Spleen (tissue), 11 donors: ENCODE results near the gene HECW1. TPM values are rescaled to one million over a fixed set of nuclear protein-coding genes. Genes with fewer than 3 reads are reported as not detected.

Source experiments
- DNase-seq: peaks from one replicate; pipeline ENCODE4 v3.0.0-alpha.2; 2020
- H3K27ac ChIP-seq, 8 donors: fragments of 200-600 bp; sonication (generic) in 7 of 8; 1 replicate in 4 of 8; 2 replicates in 4 of 8; pipeline versions ENCODE4 v1.5.0 to v1.8.0; 2016 to 2021; ENCODE audit warnings: inconsistent platforms in 4 of 8, mild to moderate bottlenecking in 4 of 8, moderate library complexity in 1 of 8
- H3K27me3 ChIP-seq, 7 donors: fragments of 200-600 bp; sonication (generic) in 6 of 7; replicated peaks in 1 of 7; 1 replicate in 4 of 7; 2 replicates in 3 of 7; pipeline versions ENCODE4 v1.5.0 to v1.8.0; 2016 to 2021; ENCODE audit warnings: inconsistent platforms in 3 of 7, mild to moderate bottlenecking in 1 of 7
- H3K36me3 ChIP-seq, 6 donors: fragments of 200-600 bp; sonication (generic) in 5 of 6; 1 replicate in 4 of 6; 2 replicates in 2 of 6; pipeline versions ENCODE4 v1.5.0 to v1.8.0; 2016 to 2021; ENCODE audit warnings: inconsistent platforms in 2 of 6
- H3K4me1 ChIP-seq, 6 donors: fragments of 200-600 bp; sonication (generic) in 5 of 6; 1 replicate in 3 of 6; 2 replicates in 3 of 6; pipeline versions ENCODE4 v1.5.0 to v1.8.0; 2016 to 2021; ENCODE audit warnings: inconsistent platforms in 3 of 6
- H3K4me3 ChIP-seq, 8 donors: fragments of 200-600 bp; sonication (generic) in 7 of 8; 1 replicate in 4 of 8; 2 replicates in 4 of 8; pipeline versions ENCODE4 v1.5.0 to v1.8.0; 2016 to 2021; ENCODE audit warnings: inconsistent platforms in 4 of 8, mild to moderate bottlenecking in 4 of 8, moderate library complexity in 2 of 8
- H3K9me3 ChIP-seq, 8 donors: fragments of 200-600 bp; sonication (generic) in 7 of 8; 1 replicate in 4 of 8; 2 replicates in 4 of 8; pipeline versions ENCODE4 v1.5.0 to v1.8.0; 2016 to 2021; ENCODE audit warnings: inconsistent platforms in 4 of 8
- CTCF ChIP-seq, 11 experiments: fragments of 200-600 bp in 7 of 11; fragments of 450-650 bp in 4 of 11; sonication (generic) in 4 of 11; IDR thresholded peaks in 8 of 11; conservative IDR thresholded peaks in 3 of 11; 1 replicate in 7 of 11; 2 replicates in 4 of 11; pipeline versions ENCODE4 v1.4.0 to v1.8.0; 2016 to 2021; ENCODE audit warnings: antibody characterized with exemption in 11 of 11, inconsistent platforms in 4 of 11, mild to moderate bottlenecking in 1 of 11
- POLR2A ChIP-seq, 3 donors: fragments of 450-650 bp; IDR thresholded peaks; one replicate each; pipeline ENCODE4 v1.5.1; 2017; ENCODE audit warnings: antibody characterized with exemption in 3 of 3, mild to moderate bottlenecking in 1 of 3
- POLR2AphosphoS5 ChIP-seq, 3 donors: sonication (generic); formaldehyde crosslinking; IDR thresholded peaks; one replicate each; pipeline ENCODE4 v1.5.1; 2017; ENCODE audit warnings: antibody characterized with exemption in 3 of 3
- WGBS, 5 donors: extraction: QIAGEN DNeasy Blood & Tissue Kit in 3 of 5; methylation state at CpG; one replicate each; pipeline versions ENCODE4 v1.1.5 to v1.1.7; 2013 to 2018; 5-methylcytosine and 5-hydroxymethylcytosine counted together
- intact Hi-C: fragments of 100-400 bp; cut with DNase I; formaldehyde crosslinking; loops from one replicate; pipeline ENCODE4 v1.15.0; 2023; ENCODE audit warnings: low total_unique reads
- polyA plus RNA-seq, 3 donors: library from polyadenylated mRNA; stranded (reverse); fragments of 200-250 nt; gene quantifications; one replicate each; pipeline ENCODE4 v1.2.1, GENCODE V29; 2013
- total RNA-seq, 7 donors: library from RNA; depleted of rRNA in 3 of 7; stranded (reverse); fragments of >200 nt in 3 of 7; fragmentation: NEBNext Ultra II Directional in 4 of 7; extraction: Animal tissue kit (Norgen Biotek cat#: 25700) in 4 of 7; gene quantifications; one replicate each; pipeline versions ENCODE4 v1.1.0 to v1.2.1, GENCODE V29; 2016 to 2021
- donor health status: healthy with polysubstance abuse.
- donor health status: DM: no; HTN: no; CAD: no; lungs with moderate emphysema.
- donor health status: DM: no; HTN: no; CAD: no.
- donor health status: Bipolar disorder and iron deficiency.
- donor health status: healthy.
- donor health status: DM: no; HTN: no; CAD: no.
- donor health status: DM: yes; HTN: yes; CAD: no.

The HECW1 gene
- total and polyA plus RNA-seq, 10 donors, result 0.03 to 1.5 (median 0.40) TPM; not detected in 1

GRCh38 chr7:43449577-43449976, 337.1 kb downstream of the HECW1 start:
- DNase-seq, result no peak
- intact Hi-C loops, result loop anchor here (10.0 kb wide), 1 partner anchor 505 kb away; no protein-coding TSS in a partner anchor
- 87 to 96% (median 89%) methylated on average over 3 of the region's 3 CpGs for WGBS, 5 donors

GRCh38 chr7:43450894-43451293, 338.4 kb downstream of the HECW1 start:
- Histone ChIP-seq H3K36me3 (no peaks in the 10 kb centered on the region), H3K27me3 (no peaks in the 10 kb centered on the region), H3K4me1 (peaks cover 0 to 7% (median 0%) of the 10 kb centered on the region in 6 donors), H3K4me3 (no peak overlapping the region), H3K9me3 (no peaks in the 10 kb centered on the region), H3K27ac (no peak overlapping the region)
- TF ChIP-seq POLR2AphosphoS5 (IDR thresholded peaks at IDR 0.05), result no peak
- no peak for DNase-seq
- 84 to 92% (median 89%) methylated on average over 3 of the region's 3 CpGs for WGBS, 5 donors
- intact Hi-C loops, result no loop called here

More at GRCh38 chr7:43449577-43449976, 337.1 kb downstream of the HECW1 start:
- no peak for TF ChIP-seq POLR2A (IDR thresholded peaks at IDR 0.05)
- TF ChIP-seq CTCF (IDR thresholded peaks at IDR 0.05 in 8 of 11, conservative IDR thresholded peaks at IDR 0.05 in 3 of 11), result no peak
- TF ChIP-seq POLR2AphosphoS5 (IDR thresholded peaks at IDR 0.05), result no peak
- no peaks in the 10 kb centered on the region for H3K36me3 ChIP-seq
- no peak overlapping the region for H3K4me3 ChIP-seq
- no peaks in the 10 kb centered on the region for H3K9me3 ChIP-seq
- no peak overlapping the region for H3K27ac ChIP-seq
- no peaks in the 10 kb centered on the region for H3K27me3 ChIP-seq
- no peaks in the 10 kb centered on the region for H3K4me1 ChIP-seq

GRCh38 chr7:43454936-43455518, 342.6 kb downstream of the HECW1 start:
- no peak for DNase-seq
- H3K27me3 ChIP-seq, result no peaks in the 10 kb centered on the region
- peaks cover 0 to 7% (median 0%) of the 10 kb centered on the region in 6 donors for H3K4me1 ChIP-seq
- H3K27ac ChIP-seq, result no peak overlapping the region
- H3K4me3 ChIP-seq, result no peak overlapping the region
- H3K9me3 ChIP-seq, result no peaks in the 10 kb centered on the region
- intact Hi-C loops, result no loop called here
- TF ChIP-seq POLR2AphosphoS5 (IDR thresholded peaks at IDR 0.05) (no peak), POLR2A (IDR thresholded peaks at IDR 0.05) (no peak), CTCF (IDR thresholded peaks at IDR 0.05 in 8 of 11, conservative IDR thresholded peaks at IDR 0.05 in 3 of 11) (peak in 9 of 11 experiments; percentile 22 to 59 (median 38))
- no peaks in the 10 kb centered on the region for H3K36me3 ChIP-seq
- 27 to 34% (median 32%) methylated on average over 8 of the region's 8 CpGs for WGBS, 5 donors

GRCh38 chr7:43456200-43456599, 343.8 kb downstream of the HECW1 start:
- Histone ChIP-seq H3K4me1 (peaks cover 0 to 7% (median 0%) of the 10 kb centered on the region in 6 donors), H3K27me3 (no peaks in the 10 kb centered on the region), H3K9me3 (no peaks in the 10 kb centered on the region), H3K27ac (no peak overlapping the region), H3K36me3 (no peaks in the 10 kb centered on the region), H3K4me3 (no peak overlapping the region)
- TF ChIP-seq POLR2AphosphoS5 (IDR thresholded peaks at IDR 0.05) (no peak), POLR2A (IDR thresholded peaks at IDR 0.05) (no peak), CTCF (IDR thresholded peaks at IDR 0.05 in 8 of 11, conservative IDR thresholded peaks at IDR 0.05 in 3 of 11) (no peak)
- intact Hi-C loops, result no loop called here
- DNase-seq, result no peak
- 79 to 91% (median 80%) methylated on average over 14 of the region's 14 CpGs for WGBS, 5 donors
